ENCODE measurements around the gene FBXW10.
"Not testable (repeated sequence)": the region's sequence is repeated elsewhere in the genome, so short reads cannot be mapped to it uniquely, and the experiment has no call there.

FBXW10 gene

GRCh38 chr17:18743699-18744421 is at the start of gene FBXW10:
Gene FBXW10 (plus strand): TSS chr17:18744054. CDS start chr17:18744245, 191 bp downstream.
- not testable (repeated sequence) for DNase-seq (ENCODE audit: low spot score)

- DNase-seq (ENCODE audit: low spot score): not testable (repeated sequence)
These were observed 48.7 kb upstream of the FBXW10 start for GRCh38 chr17:18695143-18695542.

DNA sequence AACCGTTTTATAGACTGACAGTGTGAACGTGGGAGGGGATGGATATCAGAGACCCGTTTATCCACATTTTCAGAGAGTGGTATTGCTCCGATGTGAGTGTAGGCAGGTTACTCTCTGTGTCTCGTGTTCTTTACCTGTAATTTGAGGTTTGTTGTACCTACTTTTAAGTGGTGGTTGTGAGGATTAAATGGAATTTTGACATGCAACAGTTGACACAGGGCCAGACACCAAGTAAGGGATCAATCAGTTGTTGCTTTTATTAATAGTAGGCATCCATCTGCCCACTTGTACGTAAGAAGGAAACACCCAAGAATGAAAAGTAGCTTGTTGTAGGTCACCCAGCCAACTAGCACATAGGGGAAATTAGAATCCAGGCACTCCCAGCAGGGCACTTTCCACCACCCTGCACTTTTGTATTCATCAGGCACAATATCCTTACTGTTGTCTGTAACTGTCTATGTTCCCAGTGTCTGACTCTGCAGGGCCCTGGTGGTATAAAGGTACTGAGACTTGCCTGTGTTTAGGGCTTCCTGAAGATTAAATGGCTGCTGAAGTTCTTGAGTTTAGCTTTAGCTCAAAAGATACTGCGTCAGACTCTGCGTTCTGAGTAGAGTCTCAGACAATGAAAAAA is 45.3 kb upstream of the FBXW10 start:
- DNase-seq (ENCODE audit: low spot score): not testable (repeated sequence)

- not testable (repeated sequence) for DNase-seq (ENCODE audit: low spot score)
These were observed 37.9 kb upstream of the FBXW10 start for GRCh38 chr17:18705955-18706354.

DNA sequence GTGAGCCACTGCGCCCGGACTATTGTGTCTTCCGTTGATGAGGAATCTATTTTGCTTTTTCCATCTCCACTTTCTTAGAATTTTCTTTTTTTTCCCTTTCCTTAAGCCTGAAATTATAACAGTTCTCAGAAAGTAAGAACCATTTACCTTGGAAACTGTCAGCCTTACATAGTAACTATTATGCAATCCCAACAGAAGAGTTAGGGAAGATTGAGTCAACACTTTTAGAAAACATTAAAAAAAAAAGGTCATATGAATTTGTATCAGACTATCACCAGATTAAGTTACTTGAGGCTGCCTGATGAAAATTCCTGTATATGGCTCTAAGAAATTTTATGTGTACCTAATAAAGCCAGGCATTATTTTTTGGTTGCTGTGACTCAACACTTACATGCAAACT is 35.6 kb upstream of the FBXW10 start:
- DNase-seq (ENCODE audit: low spot score): not testable (repeated sequence)

- peak; percentile 60 for DNase-seq (ENCODE audit: low spot score)
These were observed 31.4 kb upstream of the FBXW10 start for GRCh38 chr17:18712354-18712999.

GRCh38 chr17:18718643-18719427 is 25.0 kb upstream of the FBXW10 start:
- DNase-seq (ENCODE audit: low spot score): peak; percentile 89

DNA sequence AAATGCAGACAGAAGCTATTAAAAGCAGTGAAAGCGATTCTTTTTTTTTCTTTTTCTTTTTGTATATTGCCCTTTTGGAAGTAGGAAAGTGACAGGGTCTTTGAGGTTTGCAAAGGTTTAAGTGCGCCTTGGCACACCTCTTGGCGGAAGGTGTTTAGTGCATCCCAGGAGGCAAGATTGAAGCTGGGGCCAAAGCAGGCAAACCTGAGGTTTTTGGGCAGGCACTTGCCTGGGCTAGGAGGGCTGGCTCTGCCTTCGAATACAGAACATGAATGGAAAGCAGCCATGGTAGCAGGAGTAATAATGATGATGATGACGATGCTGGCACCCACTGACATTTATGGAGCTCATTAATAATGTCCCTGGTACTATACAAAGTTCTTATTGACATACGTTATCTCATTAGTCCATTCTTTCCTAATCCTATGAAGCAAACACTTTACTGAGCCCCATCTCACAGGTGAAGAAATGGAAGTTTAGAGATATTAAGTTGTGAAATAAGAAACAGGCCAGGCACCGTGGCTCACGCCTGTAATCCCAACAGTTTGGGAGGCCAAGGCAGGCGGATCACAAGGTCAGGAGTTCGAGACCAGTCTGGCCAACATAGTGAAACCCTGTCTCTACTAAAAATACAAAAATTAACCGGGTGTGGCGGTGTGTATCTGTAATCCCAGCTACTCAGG is 24.3 kb upstream of the FBXW10 start:
- not testable (repeated sequence) for DNase-seq (ENCODE audit: low spot score)

DNA sequence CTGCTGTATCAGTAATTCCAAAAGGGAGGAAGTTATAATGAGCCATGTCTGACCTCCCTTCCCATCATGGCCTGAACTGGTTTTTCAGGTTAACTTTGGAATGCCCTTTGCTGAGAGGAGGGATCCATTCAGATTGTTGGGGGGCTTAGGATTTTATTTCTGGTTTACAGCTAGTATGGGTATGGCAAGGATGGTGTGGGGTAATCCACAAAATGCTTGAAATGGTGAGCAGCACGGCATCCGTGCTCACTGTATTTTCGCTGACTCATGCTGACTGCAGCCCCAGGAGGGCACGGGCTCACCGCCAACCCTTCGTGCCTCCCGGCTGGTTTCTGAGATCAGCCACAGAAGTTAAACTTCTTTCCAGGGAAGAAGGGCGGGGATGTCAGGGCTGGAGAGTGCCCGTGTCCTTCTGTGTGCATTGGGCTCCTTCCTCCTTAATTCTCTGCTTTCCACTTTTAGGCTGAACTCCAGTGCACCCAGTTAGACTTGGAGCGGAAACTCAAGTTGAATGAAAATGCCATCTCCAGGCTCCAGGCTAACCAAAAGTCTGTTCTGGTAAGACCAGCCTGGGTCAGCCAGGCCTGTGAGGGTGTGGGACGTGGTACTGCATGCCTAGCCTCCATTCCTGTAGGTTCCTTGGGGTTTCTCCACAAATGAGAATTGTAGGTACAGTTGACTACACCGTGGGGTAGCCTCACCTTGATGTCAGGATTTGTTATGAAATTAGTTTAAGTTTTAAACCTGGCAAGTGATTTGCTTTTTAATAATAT is 21.9 kb upstream of the FBXW10 start:
- DNase-seq (ENCODE audit: low spot score): not testable (repeated sequence)

DNA sequence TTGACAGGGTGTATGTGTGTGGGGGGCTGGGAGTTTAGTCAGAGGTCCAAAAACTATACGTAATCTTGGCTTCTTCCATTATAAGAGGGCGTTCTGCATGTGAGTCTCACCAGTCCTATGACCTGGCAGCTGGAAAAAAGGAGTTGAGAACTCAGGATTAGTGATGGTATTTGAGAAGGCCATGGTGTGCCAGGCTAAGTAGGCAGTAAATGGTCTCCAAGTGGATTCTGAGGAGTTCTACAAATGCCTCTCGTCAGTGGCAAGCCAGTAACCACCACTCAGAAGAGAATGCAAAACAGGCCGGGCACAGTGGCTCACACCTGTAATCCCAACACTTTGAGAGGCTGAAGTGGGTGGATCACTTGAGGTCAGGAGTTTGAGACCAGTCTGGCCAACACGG is 21.2 kb upstream of the FBXW10 start:
- DNase-seq (ENCODE audit: low spot score): not testable (repeated sequence)

DNA sequence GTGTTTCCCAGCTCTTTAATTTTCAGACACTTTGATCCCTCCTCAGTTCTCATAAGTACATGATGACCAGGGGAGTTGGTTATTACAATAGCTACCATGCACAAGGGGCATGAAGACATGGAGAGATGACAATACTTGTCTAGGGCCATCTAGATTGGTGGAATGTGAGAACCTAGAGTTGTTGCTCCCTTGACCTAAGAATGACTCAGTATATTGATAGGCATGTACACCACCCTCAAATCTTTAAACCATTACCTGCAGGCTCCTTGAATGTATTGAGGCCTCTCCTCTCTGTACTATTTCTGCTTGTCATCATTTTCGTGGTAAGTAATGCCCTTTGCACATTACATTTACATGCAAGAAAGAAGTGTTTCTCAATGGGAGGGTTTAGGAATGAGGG is 20.3 kb upstream of the FBXW10 start:
- DNase-seq (ENCODE audit: low spot score): peak; percentile 25

DNA sequence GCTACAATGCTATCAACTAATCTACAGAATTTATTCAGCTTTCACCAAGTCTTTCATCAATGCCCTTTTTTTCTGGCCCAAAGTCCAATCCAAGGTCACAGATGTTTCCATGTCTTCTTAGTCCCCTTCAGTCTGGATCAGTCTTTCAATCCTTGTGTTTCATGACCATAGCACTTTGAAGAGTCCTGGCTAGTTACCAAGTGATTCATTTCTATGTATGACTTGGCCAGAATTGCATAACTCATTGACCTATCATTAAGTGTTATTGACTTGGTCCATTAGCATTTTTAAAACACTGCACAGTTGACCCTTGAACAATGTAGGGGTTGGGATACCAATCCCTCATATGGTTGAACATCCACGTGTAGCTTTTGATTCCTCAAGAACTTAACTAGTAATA is 11.4 kb upstream of the FBXW10 start:
- DNase-seq (ENCODE audit: low spot score): not testable (repeated sequence)

- not testable (repeated sequence) for DNase-seq (ENCODE audit: low spot score)
These were observed 10.5 kb upstream of the FBXW10 start for GRCh38 chr17:18733350-18733749.

DNA sequence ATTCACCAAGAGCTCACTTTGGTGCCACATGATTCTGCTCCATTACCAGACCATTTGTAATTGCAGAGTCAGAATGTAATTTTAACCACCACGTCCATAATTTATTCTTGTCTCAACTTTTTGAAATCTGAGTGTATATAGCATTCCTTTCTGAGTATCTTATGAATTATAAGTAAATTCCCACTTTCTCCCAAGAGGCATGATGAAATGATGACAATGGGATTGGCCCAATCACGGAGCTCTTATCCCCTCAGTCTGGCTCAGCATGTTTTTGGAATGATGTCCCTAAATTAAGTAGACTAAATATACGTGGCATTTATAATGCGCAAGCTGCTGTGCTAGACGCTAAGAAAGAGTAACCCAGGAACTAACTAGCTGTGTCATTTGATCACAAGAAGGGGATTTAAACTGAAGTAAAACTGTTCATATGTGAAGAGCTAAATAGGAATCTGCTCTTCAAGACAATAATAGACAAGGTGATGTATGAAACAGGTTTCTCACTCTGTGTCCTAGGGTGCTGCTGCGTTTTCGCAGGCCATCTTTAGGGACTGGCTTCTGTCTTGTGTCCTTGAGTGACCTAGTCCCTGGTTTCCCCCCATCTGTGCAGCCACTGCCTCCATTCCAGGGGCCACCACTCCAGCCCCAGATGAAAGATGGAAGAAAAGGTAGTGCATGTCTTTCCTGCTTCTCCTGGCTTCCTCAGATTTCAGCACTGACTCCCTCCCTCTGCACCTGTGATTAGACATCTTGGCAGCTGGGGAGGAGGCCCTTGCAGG is 4.0 kb upstream of the FBXW10 start:
- not testable (repeated sequence) for DNase-seq (ENCODE audit: low spot score)

DNA sequence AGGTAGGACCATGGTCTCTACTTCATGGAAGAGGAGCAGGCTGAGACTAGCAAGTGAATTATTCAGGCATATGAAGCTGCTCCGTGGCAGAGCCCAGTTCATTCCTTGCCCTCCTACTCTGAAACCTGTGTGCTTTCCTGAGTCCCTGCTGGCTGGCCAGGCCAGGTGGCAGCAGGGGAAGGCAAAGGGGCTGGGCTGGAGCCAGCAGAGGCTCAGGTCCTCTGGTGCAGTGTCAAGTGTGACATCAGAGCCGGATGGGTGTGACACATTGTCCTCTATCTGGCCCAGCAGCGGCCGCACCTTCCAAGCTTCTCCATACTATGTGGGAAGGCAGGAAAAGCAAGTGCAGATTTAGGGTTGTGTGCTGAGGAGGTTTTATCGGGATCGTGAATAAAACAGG is 2.6 kb upstream of the FBXW10 start:
- not testable (repeated sequence) for DNase-seq (ENCODE audit: low spot score)

GRCh38 chr17:18744726-18745125 is 872 bp downstream of the FBXW10 start:
- DNase-seq (ENCODE audit: low spot score): not testable (repeated sequence)

DNA sequence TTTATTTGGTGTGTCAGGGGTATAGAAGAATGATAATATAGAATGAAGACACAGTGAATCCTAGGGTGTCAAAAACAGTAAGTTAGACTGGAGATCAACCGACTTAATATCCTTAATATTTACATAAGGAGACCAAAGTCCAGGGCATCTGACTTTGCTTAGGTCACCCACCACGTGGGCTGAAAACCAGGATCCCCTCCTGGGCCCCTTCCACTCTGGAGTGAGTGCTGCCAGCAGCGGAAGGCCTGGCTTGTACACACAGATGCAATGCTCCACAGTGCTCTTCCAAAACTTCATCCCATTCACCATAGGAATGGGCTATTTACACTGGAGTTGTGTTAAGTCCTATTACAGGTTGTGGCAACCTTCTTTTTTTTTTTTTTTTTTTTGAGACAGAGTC is 2.7 kb downstream of the FBXW10 start:
- not testable (repeated sequence) for DNase-seq (ENCODE audit: low spot score)

GRCh38 chr17:18747501-18747900 is 3.6 kb downstream of the FBXW10 start:
- not testable (repeated sequence) for DNase-seq (ENCODE audit: low spot score)

- DNase-seq (ENCODE audit: low spot score): not testable (repeated sequence)
These were observed 6.4 kb downstream of the FBXW10 start for GRCh38 chr17:18750242-18750641.

DNA sequence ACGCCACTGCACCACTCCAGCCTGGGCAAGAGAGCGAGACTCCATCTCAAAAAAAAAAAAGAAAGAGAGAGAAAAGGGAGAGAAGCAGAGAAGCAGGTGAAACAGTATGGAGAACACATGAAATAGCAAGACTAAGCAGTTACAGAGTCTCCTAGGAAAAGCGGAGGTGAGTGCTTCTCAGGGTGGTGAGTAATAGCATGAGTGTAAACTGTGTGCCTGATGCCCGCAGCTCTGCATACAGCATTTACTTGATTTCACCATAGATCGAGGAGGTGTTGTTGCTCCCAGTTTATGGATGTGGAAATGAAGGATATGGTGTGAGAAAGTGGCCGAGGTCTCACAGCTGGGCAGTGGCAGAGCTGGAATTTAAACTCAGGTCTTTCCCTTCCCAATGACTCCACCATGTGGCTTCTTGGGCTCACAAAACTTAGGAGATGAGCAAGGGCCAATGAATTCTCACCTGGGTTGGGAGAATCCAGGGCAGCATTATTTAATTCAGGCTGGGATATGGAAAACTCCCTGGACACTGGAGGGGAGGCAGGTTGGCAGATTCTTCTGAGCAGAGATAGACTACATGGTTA is 10.1 kb downstream of the FBXW10 start:
- not testable (repeated sequence) for DNase-seq (ENCODE audit: low spot score)
